K562 (cell line): Measurements from ENCODE around the gene XAGE3.

Experiments
- C11orf30 ChIP-seq: fragments of 450-650 bp; IDR thresholded peaks from 2 replicates; pipeline ENCODE4 v1.6.1; 2016; ENCODE audit warnings: low read depth, mild to moderate bottlenecking
- CREM ChIP-seq: IDR thresholded peaks from 2 replicates; pipeline ENCODE4 v1.6.1; 2014; ENCODE audit warnings: antibody characterized with exemption, low read depth
- KDM5B ChIP-seq: fragments of 200-600 bp; sonication (generic); IDR thresholded peaks from 2 replicates; pipeline ENCODE4 v1.6.1; 2012; ENCODE audit warnings: low read depth, mild to moderate bottlenecking, moderate library complexity, low read length, control low read depth, inconsistent platforms; ENCODE audit not compliant: insufficient replicate concordance
- MAFG ChIP-seq: fragments of 450-650 bp; conservative IDR thresholded peaks from 2 replicates; pipeline ENCODE4 v1.6.1; 2016; ENCODE audit warnings: missing genetic modification characterization, missing compliant biosample characterization
- NFXL1 ChIP-seq: fragments of 450-650 bp; formaldehyde crosslinking; IDR thresholded peaks from 2 replicates; pipeline ENCODE4 v1.4.0; 2021; ENCODE audit warnings: mild to moderate bottlenecking
- POLR2A ChIP-seq: fragments of 450-650 bp; conservative IDR thresholded peaks from 2 replicates; pipeline ENCODE4 v1.6.1; 2016
- TCF7L2 ChIP-seq: fragments of 150-350 bp; IDR thresholded peaks from 2 replicates; pipeline ENCODE4 v1.6.1; 2016; ENCODE audit warnings: low read depth, mild to moderate bottlenecking, low read length, moderate library complexity
- U2AF2 ChIP-seq: fragments of 200-400 bp; formaldehyde crosslinking; optimal IDR thresholded peaks from 2 replicates; pipeline ENCODE3; 2017; ENCODE audit warnings: low read depth, mild to moderate bottlenecking, low read length
- ZFP30 ChIP-seq: fragments of 250-450 bp; sonication (Bioruptor Pico); IDR thresholded peaks from 2 replicates; pipeline ENCODE4 v1.8.0; 2022; ENCODE audit warnings: moderate library complexity, mild to moderate bottlenecking, inconsistent platforms, borderline replicate concordance
- TF ChIP-seq, protein P1 (sequence below), 3 experiments: IDR thresholded peaks in 2 of 3; conservative IDR thresholded peaks in 1 of 3; 2 replicates each; pipeline ENCODE4 v1.5.1; 2011 to 2012; ENCODE audit warnings: low read length in 3 of 3, mild to moderate bottlenecking in 3 of 3, control low read depth in 2 of 3, improper control_type of control experiment in 1 of 3, inconsistent platforms in 1 of 3, low read depth in 1 of 3, mixed read lengths in 1 of 3, moderate library complexity in 1 of 3; ENCODE audit not compliant: insufficient read depth in 2 of 3

GRCh38 chrX:52865343-52865998, 2.4 kb downstream of the XAGE3 start:
- TF ChIP-seq, protein P1, sequence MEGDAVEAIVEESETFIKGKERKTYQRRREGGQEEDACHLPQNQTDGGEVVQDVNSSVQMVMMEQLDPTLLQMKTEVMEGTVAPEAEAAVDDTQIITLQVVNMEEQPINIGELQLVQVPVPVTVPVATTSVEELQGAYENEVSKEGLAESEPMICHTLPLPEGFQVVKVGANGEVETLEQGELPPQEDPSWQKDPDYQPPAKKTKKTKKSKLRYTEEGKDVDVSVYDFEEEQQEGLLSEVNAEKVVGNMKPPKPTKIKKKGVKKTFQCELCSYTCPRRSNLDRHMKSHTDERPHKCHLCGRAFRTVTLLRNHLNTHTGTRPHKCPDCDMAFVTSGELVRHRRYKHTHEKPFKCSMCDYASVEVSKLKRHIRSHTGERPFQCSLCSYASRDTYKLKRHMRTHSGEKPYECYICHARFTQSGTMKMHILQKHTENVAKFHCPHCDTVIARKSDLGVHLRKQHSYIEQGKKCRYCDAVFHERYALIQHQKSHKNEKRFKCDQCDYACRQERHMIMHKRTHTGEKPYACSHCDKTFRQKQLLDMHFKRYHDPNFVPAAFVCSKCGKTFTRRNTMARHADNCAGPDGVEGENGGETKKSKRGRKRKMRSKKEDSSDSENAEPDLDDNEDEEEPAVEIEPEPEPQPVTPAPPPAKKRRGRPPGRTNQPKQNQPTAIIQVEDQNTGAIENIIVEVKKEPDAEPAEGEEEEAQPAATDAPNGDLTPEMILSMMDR (IDR thresholded peaks at IDR 0.05 in 2 of 3, conservative IDR thresholded peaks at IDR 0.05 in 1 of 3; ENCODE audit: insufficient read depth in 2 of 3, low read depth in 1 of 3, low read length in 3 of 3) = no peak
- TF ChIP-seq POLR2A (no peak), NFXL1 (CRISPR knock-in tag) (no peak), CREM (no peak), TCF7L2 (no peak), C11orf30 (no peak), U2AF2 (no peak), MAFG (tag) (no peak), KDM5B (no peak), ZFP30 (no peak)
